GM12892 (cell line): Measurements from ENCODE around the gene ITK.

Source experiments
- DNase-seq: peaks from one replicate; pipeline ENCODE4 v3.0.0; 2011; ENCODE audit not compliant: insufficient read length
- FAIRE-seq: peaks from 2 replicates; lab custom pipeline; 2011; peaks lifted over from hg19 to GRCh38; lab: Jason Lieb, UNC
- POLR2A ChIP-seq: IDR thresholded peaks from 2 replicates; pipeline ENCODE4 v1.6.1; 2011; ENCODE audit warnings: low read depth, low read length, control low read depth
- POLR2AphosphoS5 ChIP-seq: IDR thresholded peaks from 2 replicates; pipeline ENCODE4 v1.6.1; 2011; ENCODE audit warnings: low read depth, low read length, control low read depth
- TAF1 ChIP-seq: IDR thresholded peaks from 2 replicates; pipeline ENCODE4 v1.6.1; 2011; ENCODE audit warnings: low read depth, mild to moderate bottlenecking, control low read depth, low read length, borderline replicate concordance

Gene ITK

GRCh38 chr5:157266286-157267007, 85.8 kb downstream of the ITK start:
- DNase-seq (peak; percentile 43), FAIRE-seq (no peak)
- peak; percentile 1; the same call in 1 of the 2 replicates for TF ChIP-seq POLR2A
- no peak for TF ChIP-seq POLR2AphosphoS5
- TF ChIP-seq TAF1: 0 out of 2 replicates have a peak, but pooled peaks have one; percentile 29

- FAIRE-seq (peak; percentile 83), DNase-seq (no peak)
- TF ChIP-seq POLR2AphosphoS5 (no peak), TAF1 (no peak), POLR2A (no peak)
Measured at GRCh38 chr5:157267025-157267424, 86.4 kb downstream of the ITK start.

- TF ChIP-seq TAF1: no peak
- no peak for TF ChIP-seq POLR2AphosphoS5
- TF ChIP-seq POLR2A: no peak
- DNase-seq (no peak), FAIRE-seq (no peak)
Measured at GRCh38 chr5:157267761-157268480, 87.3 kb downstream of the ITK start.

- DNase-seq (no peak), FAIRE-seq (peak; percentile 36)
- TF ChIP-seq TAF1: no peak
- TF ChIP-seq POLR2A: no peak
- no peak for TF ChIP-seq POLR2AphosphoS5
Measured at GRCh38 chr5:157269165-157269671, 88.6 kb downstream of the ITK start.

GRCh38 chr5:157269761-157270272, 89.2 kb downstream of the ITK start:
- FAIRE-seq (peak; percentile 40), DNase-seq (no peak)
- TF ChIP-seq POLR2AphosphoS5 (no peak), TAF1 (no peak), POLR2A (no peak)

- FAIRE-seq: no peak
- no peak for TF ChIP-seq POLR2AphosphoS5
- TF ChIP-seq TAF1: no peak
- no peak for DNase-seq
Measured at GRCh38 chr5:157270771-157271170, 90.1 kb downstream of the ITK start.

- TF ChIP-seq TAF1 (no peak; the same call in 1 of the 2 replicates), POLR2AphosphoS5 (peak; percentile 74; the same call in 1 of the 2 replicates), POLR2A (peak; percentile 66; the same call in 1 of the 2 replicates)
- peak; percentile 100 for FAIRE-seq
- peak; percentile 50 for DNase-seq
Measured at GRCh38 chr5:157271740-157272271, 91.2 kb downstream of the ITK start.

GRCh38 chr5:157273131-157273556, 92.5 kb downstream of the ITK start:
- FAIRE-seq (peak; percentile 87), DNase-seq (no peak)
- no peak for TF ChIP-seq POLR2A
- no peak for TF ChIP-seq POLR2AphosphoS5
- no peak for TF ChIP-seq TAF1

GRCh38 chr5:157275403-157275802, 94.8 kb downstream of the ITK start:
- no peak for FAIRE-seq
- TF ChIP-seq POLR2AphosphoS5 (no peak), TAF1 (no peak), POLR2A (no peak)
- no peak for DNase-seq

GRCh38 chr5:157278319-157279037, 97.8 kb downstream of the ITK start:
- TF ChIP-seq POLR2A (no peak), POLR2AphosphoS5 (no peak), TAF1 (no peak)

GRCh38 chr5:157279605-157280239, 99.1 kb downstream of the ITK start:
- no peak for FAIRE-seq

More at GRCh38 chr5:157278319-157279037, 97.8 kb downstream of the ITK start:
- no peak for DNase-seq
- FAIRE-seq: peak; percentile 50

More at GRCh38 chr5:157279605-157280239, 99.1 kb downstream of the ITK start:
- no peak for TF ChIP-seq POLR2A
- TF ChIP-seq POLR2AphosphoS5: no peak
- TF ChIP-seq TAF1: no peak
- DNase-seq: no peak
